ENCODE results near the gene PPM1K. TPM values are rescaled to one million over a fixed set of nuclear protein-coding genes. Genes with fewer than 3 reads are reported as not detected.

Gene PPM1K
- total and polyA plus RNA-seq, 8 donors, result 4.4 to 21.7 (median 13.2) TPM

DNA sequence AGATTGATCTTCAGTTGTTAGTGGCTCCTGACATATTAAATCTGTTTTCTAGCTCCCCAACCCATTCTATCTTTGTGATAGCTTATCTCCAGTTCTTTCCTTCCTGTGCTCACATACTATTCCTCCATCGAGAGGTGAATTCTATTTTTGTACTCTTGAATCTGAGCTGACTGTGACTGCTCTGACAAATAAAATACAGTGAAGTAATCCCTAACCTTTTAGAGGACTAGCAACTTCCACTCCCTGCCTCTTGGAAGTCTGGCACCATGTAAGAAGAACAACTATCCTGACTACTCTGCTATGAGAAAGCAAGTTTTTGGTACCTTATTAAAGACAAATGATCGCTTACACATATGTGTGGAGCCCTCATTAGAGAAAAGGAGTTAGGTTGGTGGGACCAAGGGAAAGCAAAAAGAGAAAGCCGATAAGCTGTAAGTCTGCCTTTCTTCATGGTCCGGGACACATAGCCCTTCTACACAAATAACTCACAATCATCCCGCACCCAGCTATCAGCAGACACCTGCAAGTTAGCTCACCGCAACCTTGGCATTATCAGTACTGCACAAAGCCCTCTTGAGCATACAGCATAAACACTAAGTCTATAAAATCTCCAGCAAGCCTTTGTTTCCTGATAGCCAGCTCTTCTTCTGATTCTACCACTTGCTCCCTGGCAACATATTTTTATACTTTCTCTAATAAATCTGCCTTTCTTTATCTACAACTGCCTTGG is 13.5 kb upstream of the PPM1K start:
- FAIRE-seq, result no peak
- no peak overlapping the region for H3K27ac ChIP-seq
- TF ChIP-seq, protein P1, sequence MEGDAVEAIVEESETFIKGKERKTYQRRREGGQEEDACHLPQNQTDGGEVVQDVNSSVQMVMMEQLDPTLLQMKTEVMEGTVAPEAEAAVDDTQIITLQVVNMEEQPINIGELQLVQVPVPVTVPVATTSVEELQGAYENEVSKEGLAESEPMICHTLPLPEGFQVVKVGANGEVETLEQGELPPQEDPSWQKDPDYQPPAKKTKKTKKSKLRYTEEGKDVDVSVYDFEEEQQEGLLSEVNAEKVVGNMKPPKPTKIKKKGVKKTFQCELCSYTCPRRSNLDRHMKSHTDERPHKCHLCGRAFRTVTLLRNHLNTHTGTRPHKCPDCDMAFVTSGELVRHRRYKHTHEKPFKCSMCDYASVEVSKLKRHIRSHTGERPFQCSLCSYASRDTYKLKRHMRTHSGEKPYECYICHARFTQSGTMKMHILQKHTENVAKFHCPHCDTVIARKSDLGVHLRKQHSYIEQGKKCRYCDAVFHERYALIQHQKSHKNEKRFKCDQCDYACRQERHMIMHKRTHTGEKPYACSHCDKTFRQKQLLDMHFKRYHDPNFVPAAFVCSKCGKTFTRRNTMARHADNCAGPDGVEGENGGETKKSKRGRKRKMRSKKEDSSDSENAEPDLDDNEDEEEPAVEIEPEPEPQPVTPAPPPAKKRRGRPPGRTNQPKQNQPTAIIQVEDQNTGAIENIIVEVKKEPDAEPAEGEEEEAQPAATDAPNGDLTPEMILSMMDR (IDR thresholded peaks at IDR 0.05), result no peak
- no peak for DNase-seq
- no peaks in the 10 kb centered on the region for H3K27me3 ChIP-seq
- ATAC-seq, result peak in 2 of 4 donors; percentile 44 to 52
- intact Hi-C loops (cut with DNase I), result no loop called here
- peaks cover 0 to 7% (median 0%) of the 10 kb centered on the region in 3 donors for H3K4me1 ChIP-seq
- 43 to 47% methylated on average over 6 of the region's 6 CpGs for WGBS, 2 donors
- no peak overlapping the region for H3K4me3 ChIP-seq
- no peaks in the 10 kb centered on the region for H3K36me3 ChIP-seq
- no peaks in the 10 kb centered on the region for H3K9me3 ChIP-seq

DNA sequence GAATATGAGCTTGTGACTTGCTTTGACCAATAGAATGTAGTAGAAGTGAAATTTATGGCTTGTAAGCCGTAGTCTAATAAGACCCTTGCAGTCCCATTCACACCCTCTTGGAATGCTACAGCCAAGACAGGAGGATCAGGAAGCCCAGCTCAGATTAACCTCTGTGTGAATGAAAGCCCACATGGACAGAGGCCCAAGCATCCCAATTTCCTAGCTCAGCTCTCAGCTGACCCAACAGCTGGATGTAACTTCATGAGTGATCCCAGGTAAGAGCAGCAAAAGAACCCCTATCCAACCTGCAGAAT is 12.8 kb upstream of the PPM1K start:
- TF ChIP-seq, protein P1 (IDR thresholded peaks at IDR 0.05), result no peak
- intact Hi-C loops (cut with DNase I), result no loop called here
- no peak for FAIRE-seq
- ATAC-seq, result no peak
- Histone ChIP-seq H3K27me3 (no peaks in the 10 kb centered on the region), H3K36me3 (no peaks in the 10 kb centered on the region), H3K27ac (no peak overlapping the region), H3K4me3 (no peak overlapping the region), H3K4me1 (peaks cover 0 to 7% (median 0%) of the 10 kb centered on the region in 3 donors), H3K9me3 (no peaks in the 10 kb centered on the region)
- DNase-seq, result no peak
- WGBS, 2 donors, result 100% methylated on average over 1 of the region's 1 CpG

DNA sequence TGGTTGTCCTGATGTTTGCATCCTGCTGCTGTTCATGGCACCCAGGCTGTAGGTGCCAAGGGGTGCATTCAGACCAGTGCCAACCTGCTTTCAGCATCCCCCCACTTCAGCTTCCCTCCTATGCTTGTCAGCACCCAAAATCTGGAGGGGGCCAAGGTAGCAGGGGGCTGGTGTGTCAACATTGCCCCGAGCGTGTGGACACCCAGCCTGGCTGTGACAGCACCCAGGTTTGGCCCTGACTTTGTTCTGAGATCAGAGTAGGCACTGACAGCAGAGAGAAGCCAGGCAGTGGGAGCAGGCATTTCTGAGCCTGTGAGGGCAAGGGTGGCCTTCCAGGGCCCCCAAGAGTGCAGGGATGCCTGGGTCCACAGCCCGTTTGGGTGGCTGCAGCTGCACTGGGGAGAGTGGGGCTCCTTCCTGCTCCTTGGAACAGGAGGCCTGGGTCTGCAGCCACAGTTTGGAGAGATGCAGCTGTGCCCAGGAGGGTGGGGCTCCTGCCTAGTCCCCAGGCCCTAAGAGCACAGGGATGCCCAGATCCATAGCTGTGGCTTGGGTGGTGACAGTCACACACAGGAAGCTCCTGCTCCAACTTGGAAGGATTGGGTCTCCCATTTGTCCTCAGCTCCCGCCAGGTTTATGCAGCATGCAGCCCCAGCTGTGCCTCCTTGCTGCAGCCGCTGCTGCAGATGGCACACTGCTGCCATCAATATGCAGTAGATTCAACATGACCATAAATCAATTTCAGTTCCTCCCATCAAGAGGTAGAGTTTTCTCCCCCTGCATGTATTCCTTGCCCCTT is 12.3 kb upstream of the PPM1K start:
- intact Hi-C loops (cut with DNase I), result no loop called here
- Histone ChIP-seq H3K36me3 (no peaks in the 10 kb centered on the region), H3K27ac (no peak overlapping the region), H3K27me3 (no peaks in the 10 kb centered on the region), H3K4me3 (no peak overlapping the region), H3K4me1 (peaks cover 0 to 7% (median 2%) of the 10 kb centered on the region in 3 donors), H3K9me3 (no peaks in the 10 kb centered on the region)
- FAIRE-seq (no peak), ATAC-seq (no peak), DNase-seq (peak in 1 of 6 donors; percentile 51)
- TF ChIP-seq, protein P1 (IDR thresholded peaks at IDR 0.05), result no peak
- 95% methylated on average over 5 of the region's 5 CpGs for WGBS, 2 donors

DNA sequence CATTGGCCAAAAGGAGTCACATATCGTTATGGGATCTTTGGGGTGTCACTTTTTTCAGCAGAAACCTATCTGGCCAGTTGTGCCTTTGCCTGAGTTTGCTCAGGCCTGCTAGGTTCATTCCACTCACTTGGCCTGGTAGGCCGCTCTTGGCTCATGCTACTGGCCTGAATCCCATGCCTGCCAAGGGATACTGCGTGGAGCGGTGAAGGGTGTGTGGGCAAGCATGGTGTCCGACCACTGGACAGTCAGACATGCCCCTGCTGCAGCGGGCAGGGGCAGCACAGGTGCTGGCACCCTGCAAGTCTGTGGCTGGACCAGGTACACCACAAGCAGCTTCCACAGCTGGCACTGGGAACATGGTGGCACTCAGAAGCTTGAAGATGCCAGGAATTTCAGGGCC is 11.3 kb upstream of the PPM1K start:
- H3K4me3 ChIP-seq, result no peak overlapping the region
- DNase-seq (no peak), FAIRE-seq (no peak), ATAC-seq (no peak)
- no peaks in the 10 kb centered on the region for H3K27me3 ChIP-seq
- no peaks in the 10 kb centered on the region for H3K9me3 ChIP-seq
- no peak overlapping the region for H3K27ac ChIP-seq
- 96 to 98% methylated on average over 6 of the region's 6 CpGs for WGBS, 2 donors
- intact Hi-C loops (cut with DNase I), result no loop called here
- no peaks in the 10 kb centered on the region for H3K36me3 ChIP-seq
- TF ChIP-seq, protein P1 (IDR thresholded peaks at IDR 0.05), result no peak
- H3K4me1 ChIP-seq, result peaks cover 5 to 13% (median 7%) of the 10 kb centered on the region in 3 donors

DNA sequence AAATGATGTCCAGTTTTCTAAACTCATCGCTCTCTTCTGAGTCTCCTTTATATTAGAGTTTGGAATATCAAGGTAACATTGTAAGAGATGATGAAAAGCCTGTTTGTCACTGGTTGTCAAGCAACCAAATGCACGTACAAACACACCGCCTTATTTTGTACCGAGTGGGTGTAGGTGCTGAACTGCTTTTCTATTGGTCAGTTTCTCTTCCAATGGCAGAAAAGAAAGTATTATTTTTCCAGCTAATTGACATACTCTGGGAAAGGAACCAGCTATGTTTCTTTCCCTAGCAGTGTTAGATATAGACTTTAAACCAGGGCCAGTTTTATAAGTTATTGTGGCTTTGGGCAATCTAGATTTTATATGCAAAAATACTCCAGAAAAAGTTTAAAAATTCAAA is 6.6 kb upstream of the PPM1K start:
- H3K27me3 ChIP-seq, result no peaks in the 10 kb centered on the region
- peak overlapping the region; percentile 74 to 89 (median 86) for H3K27ac ChIP-seq
- H3K9me3 ChIP-seq, result no peaks in the 10 kb centered on the region
- ATAC-seq, result peak; percentile 98 to 99 (median 99)
- H3K4me3 ChIP-seq, result no peak overlapping the region
- H3K4me1 ChIP-seq, result peaks cover 7 to 9% (median 7%) of the 10 kb centered on the region in 3 donors
- peak; percentile 65 for FAIRE-seq
- H3K36me3 ChIP-seq, result no peaks in the 10 kb centered on the region
- intact Hi-C loops (cut with DNase I), result no loop called here
- 16 to 22% methylated on average over 4 of the region's 4 CpGs for WGBS, 2 donors
- DNase-seq, result peak in 3 of 6 donors; percentile 60 to 78 (median 64)
- TF ChIP-seq, protein P1 (IDR thresholded peaks at IDR 0.05), result no peak
